ENCODE data around the gene AMBP. TPM values are rescaled to one million over a fixed set of nuclear protein-coding genes. Genes with fewer than 3 reads are reported as not detected.

Gene AMBP
- total and polyA plus RNA-seq, 2 experiments from 2014 or later: 0.64 TPM; not detected in 1

DNA sequence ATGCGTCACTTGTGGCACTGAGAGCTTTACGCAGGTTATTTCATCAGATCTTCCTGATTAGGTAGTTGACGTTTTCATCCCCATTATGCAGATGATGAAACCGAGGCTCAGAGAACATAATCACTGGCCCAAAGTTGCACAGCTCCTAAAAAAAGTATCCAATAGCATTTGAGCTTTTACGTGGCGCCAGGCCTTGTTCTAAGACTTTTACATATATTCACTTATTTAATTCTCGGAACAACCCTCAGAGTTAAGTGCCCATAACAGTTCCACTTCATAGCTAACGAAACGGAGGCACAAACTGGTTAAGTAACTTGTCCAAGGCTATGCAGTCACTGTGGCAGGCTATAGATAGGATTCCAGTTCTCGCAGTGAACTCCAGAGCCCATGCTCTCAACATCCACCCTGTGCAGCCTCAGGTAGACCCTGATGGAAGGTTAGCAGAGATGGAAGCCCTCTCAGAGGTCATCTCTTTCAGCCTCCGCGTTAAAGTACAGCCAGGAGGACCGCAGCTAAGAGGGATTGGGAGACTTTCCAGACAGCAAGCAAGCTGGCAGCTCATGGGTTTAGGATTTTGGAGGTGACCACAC, 39.3 kb downstream of the AMBP start:
- Histone ChIP-seq H3K27me3 (no peaks in the 10 kb centered on the region), H3K4me3 (no peak overlapping the region), H3K36me3 (peaks cover 9% of the 10 kb centered on the region), H3K9me3 (ENCODE audit: low read depth) (no peaks in the 10 kb centered on the region), H3K27ac (no peak overlapping the region), H3K4me1 (ENCODE audit: low read depth) (no peaks in the 10 kb centered on the region)
- no peak for TF ChIP-seq CTCF (IDR thresholded peaks at IDR 0.05; ENCODE audit: low read depth, low read length)
- DNase-seq (ENCODE audit: low read depth in 1 of 2, low spot score in 1 of 2): no peak

DNA sequence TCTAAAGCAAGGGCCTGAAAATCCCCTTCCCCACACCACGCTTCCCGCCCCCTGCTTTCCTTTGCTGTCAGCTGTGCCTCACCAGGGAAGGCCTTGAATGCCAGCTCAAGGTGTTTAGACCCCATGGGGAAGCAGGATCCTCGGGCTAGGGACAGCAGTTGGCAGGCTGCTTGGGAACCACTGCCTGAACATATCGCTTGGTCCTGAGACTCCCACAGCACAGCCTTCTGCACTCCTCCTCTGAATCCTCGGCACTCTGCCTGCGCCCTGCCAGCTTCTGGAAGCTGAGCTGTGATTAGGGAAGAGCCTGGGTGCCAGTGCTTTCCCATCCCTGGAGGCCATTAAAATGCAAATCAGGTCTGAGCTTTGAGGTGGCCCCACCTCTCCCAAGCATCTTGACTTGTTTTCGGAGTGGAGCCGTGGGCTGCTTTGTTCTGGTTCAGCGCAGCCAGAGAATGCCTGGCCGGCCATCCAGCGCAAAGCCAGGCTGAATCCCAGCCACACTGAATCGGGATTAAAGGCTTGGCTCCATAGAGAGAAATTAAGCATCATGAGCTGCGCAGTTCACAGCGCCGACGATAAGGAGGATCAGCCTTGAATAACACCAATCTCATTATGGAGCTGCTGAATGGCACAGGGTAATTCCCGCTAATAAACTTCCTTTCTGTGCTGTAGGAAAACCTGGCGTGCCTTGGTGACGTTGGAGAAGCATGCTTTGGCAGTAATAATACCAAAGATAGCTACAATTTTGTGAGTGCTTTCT, 40.0 kb downstream of the AMBP start:
- H3K4me3 ChIP-seq: no peak overlapping the region
- no peaks in the 10 kb centered on the region for H3K27me3 ChIP-seq
- no peak for DNase-seq (ENCODE audit: low read depth in 1 of 2, low spot score in 1 of 2)
- peaks cover 9% of the 10 kb centered on the region for H3K36me3 ChIP-seq
- H3K27ac ChIP-seq: no peak overlapping the region
- H3K9me3 ChIP-seq (ENCODE audit: low read depth): no peaks in the 10 kb centered on the region
- TF ChIP-seq CTCF (IDR thresholded peaks at IDR 0.05; ENCODE audit: low read depth, low read length): no peak
- H3K4me1 ChIP-seq (ENCODE audit: low read depth): no peaks in the 10 kb centered on the region

GRCh38 chr9:114037249-114037648, 40.9 kb downstream of the AMBP start:
- no peaks in the 10 kb centered on the region for H3K4me1 ChIP-seq (ENCODE audit: low read depth)
- H3K4me3 ChIP-seq: no peak overlapping the region
- no peaks in the 10 kb centered on the region for H3K9me3 ChIP-seq (ENCODE audit: low read depth)
- DNase-seq (ENCODE audit: low read depth in 1 of 2, low spot score in 1 of 2): no peak
- H3K27me3 ChIP-seq: no peaks in the 10 kb centered on the region
- H3K36me3 ChIP-seq: peaks cover 14% of the 10 kb centered on the region
- no peak for TF ChIP-seq CTCF (IDR thresholded peaks at IDR 0.05; ENCODE audit: low read depth, low read length)
- H3K27ac ChIP-seq: no peak overlapping the region

DNA sequence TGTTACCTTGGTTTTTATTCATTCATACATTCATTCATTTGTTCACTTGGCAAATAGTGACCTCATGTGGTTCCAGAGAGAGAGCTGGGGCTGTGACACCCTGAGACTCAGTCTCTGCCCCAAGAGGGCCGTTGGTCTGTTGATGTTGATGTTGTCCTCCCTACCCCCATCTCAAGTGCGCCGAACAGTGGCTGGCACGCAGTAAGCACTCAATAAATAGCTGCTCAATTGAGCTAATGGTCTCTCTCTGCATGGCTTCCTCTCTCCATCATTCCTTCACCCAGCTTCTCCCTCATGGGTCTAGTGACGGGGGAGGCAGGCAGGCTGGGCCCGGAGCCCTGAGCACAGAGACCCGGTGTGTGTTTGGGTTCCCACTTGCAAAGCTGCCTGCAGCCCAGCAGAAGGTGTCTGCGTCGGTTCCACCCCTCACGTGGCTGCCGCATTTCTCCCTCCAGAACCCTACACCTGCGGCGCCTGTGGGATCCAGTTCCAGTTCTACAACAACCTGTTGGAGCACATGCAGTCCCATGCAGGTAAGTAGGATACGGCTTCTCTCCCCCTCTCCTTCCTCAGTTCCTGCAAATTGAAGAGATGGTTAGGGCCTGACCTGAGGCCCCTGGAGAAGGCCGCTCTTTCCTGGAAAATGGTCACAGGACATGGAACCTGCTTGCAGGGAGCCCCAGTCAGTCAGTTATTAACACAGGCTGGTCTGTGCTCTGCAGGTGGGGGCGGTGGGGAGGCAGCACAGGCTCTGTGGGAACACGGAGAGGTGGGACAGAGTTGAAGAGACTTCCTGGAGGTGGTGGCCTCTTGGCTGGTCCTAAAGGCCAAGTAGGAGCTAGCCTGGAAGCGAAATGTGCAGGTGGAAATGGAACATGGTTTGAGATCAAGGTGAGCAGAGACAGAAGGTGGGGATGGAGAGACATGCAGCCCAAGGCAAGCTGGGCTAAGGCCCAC, 42.0 kb downstream of the AMBP start:
- Histone ChIP-seq H3K4me1 (ENCODE audit: low read depth) (no peaks in the 10 kb centered on the region), H3K27ac (no peak overlapping the region), H3K4me3 (no peak overlapping the region), H3K36me3 (peaks cover 14% of the 10 kb centered on the region), H3K9me3 (ENCODE audit: low read depth) (no peaks in the 10 kb centered on the region), H3K27me3 (no peaks in the 10 kb centered on the region)
- TF ChIP-seq CTCF (IDR thresholded peaks at IDR 0.05; ENCODE audit: low read depth, low read length): no peak
- no peak for DNase-seq (ENCODE audit: low read depth in 1 of 2, low spot score in 1 of 2)

DNA sequence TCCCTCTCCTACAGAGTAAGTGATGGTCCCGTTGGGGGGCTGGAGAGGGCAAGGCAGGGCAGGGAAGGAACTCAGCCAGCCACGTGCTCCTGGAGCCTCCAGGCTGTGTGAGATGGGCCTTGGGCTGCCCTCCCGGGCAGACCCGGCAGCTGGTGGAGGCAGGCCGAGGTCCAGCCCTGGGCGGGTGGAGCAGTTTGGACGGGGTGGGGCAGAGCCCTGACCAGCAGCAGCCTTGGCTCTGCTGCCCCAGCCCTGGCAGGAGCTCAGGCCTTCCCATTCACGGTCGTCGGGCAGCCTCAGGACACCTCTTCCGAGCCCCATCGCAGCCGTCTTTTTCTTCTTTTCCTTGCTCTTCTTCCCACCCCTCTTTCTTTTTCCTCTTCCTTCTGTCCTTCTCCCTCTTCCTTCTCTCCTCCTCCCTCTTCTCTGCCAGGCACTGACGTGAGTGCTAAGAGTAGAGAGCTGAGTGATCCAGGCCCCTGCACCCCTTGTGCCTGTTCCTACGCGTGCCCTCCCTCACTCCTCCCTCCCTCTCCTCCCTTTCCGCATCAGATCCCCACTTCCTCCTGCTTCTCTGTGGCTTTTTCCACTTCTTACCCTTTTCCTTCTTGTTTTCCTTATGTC, 42.8 kb downstream of the AMBP start:
- no peak overlapping the region for H3K4me3 ChIP-seq
- peaks cover 14% of the 10 kb centered on the region for H3K36me3 ChIP-seq

More for the DNA sequence above, 42.8 kb downstream of the AMBP start:
- Histone ChIP-seq H3K27me3 (no peaks in the 10 kb centered on the region), H3K4me1 (ENCODE audit: low read depth) (no peaks in the 10 kb centered on the region), H3K27ac (no peak overlapping the region), H3K9me3 (ENCODE audit: low read depth) (no peaks in the 10 kb centered on the region)
- TF ChIP-seq CTCF (IDR thresholded peaks at IDR 0.05; ENCODE audit: low read depth, low read length): no peak
- no peak for DNase-seq (ENCODE audit: low read depth in 1 of 2, low spot score in 1 of 2)

All from cardiac muscle cell (in vitro differentiated cells and primary cell).